Measurements from ENCODE around the gene SRM.
"Not testable (repeated sequence)": the region's sequence is repeated elsewhere in the genome, so short reads cannot be mapped to it uniquely, and the experiment has no call there.

Gene SRM

GRCh38 chr1:11051781-11052511 lies 7.9 kb downstream of the SRM start:
- no peak overlapping the region for H3K4me3 ChIP-seq (replicated peaks; ENCODE audit: low read depth, low read length)
- DNase-seq (ENCODE audit: low read depth), result peak; percentile 17
- TF ChIP-seq, protein P1, sequence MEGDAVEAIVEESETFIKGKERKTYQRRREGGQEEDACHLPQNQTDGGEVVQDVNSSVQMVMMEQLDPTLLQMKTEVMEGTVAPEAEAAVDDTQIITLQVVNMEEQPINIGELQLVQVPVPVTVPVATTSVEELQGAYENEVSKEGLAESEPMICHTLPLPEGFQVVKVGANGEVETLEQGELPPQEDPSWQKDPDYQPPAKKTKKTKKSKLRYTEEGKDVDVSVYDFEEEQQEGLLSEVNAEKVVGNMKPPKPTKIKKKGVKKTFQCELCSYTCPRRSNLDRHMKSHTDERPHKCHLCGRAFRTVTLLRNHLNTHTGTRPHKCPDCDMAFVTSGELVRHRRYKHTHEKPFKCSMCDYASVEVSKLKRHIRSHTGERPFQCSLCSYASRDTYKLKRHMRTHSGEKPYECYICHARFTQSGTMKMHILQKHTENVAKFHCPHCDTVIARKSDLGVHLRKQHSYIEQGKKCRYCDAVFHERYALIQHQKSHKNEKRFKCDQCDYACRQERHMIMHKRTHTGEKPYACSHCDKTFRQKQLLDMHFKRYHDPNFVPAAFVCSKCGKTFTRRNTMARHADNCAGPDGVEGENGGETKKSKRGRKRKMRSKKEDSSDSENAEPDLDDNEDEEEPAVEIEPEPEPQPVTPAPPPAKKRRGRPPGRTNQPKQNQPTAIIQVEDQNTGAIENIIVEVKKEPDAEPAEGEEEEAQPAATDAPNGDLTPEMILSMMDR (IDR thresholded peaks at IDR 0.05; ENCODE audit: low read length, missing control alignments), result no peak

GRCh38 chr1:11051121-11051520 lies 8.7 kb downstream of the SRM start:
- not testable (repeated sequence) for DNase-seq (ENCODE audit: low read depth); H3K4me3 ChIP-seq (replicated peaks; ENCODE audit: low read depth, low read length)

GRCh38 chr1:11046625-11047365 lies 13.0 kb downstream of the SRM start, which contains the start of gene MASP2:
Gene MASP2 (minus strand): TSS chr1:11047239. CDS start chr1:11047207, 32 bp downstream.
- TF ChIP-seq, protein P1 (IDR thresholded peaks at IDR 0.05; ENCODE audit: low read length, missing control alignments), result no peak
- no peak within 1 kb of the TSS for H3K4me3 ChIP-seq (replicated peaks; ENCODE audit: low read depth, low read length)

DNA sequence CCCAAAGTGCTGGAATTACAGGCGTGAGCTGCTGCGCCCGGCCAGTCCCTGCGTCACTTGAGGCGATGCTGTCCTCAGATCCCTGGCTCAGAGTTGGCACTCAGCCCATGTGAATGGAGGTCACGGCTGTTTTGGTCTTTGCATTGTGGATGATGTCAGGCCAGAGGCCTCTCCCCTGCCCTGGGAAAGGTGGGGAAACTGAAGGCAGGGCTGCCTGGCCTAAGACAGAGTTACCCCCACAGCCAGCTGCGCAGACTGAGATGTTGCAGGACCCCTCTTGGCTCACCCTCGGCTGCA lies 13.6 kb downstream of the SRM start:
- no peak for DNase-seq (ENCODE audit: low read depth)
- TF ChIP-seq, protein P1 (IDR thresholded peaks at IDR 0.05; ENCODE audit: low read length, missing control alignments), result no peak
- no peak overlapping the region for H3K4me3 ChIP-seq (replicated peaks; ENCODE audit: low read depth, low read length)

More at GRCh38 chr1:11046625-11047365, 13.0 kb downstream of the SRM start, which contains the start of gene MASP2:
- DNase-seq (ENCODE audit: low read depth), result no peak

- TF ChIP-seq, protein P1 (IDR thresholded peaks at IDR 0.05; ENCODE audit: low read length, missing control alignments), result no peak
- no peak for DNase-seq (ENCODE audit: low read depth)
- H3K4me3 ChIP-seq (replicated peaks; ENCODE audit: low read depth, low read length), result no peak overlapping the region
Observed at GRCh38 chr1:11045428-11046269, 14.2 kb downstream of the SRM start.

DNA sequence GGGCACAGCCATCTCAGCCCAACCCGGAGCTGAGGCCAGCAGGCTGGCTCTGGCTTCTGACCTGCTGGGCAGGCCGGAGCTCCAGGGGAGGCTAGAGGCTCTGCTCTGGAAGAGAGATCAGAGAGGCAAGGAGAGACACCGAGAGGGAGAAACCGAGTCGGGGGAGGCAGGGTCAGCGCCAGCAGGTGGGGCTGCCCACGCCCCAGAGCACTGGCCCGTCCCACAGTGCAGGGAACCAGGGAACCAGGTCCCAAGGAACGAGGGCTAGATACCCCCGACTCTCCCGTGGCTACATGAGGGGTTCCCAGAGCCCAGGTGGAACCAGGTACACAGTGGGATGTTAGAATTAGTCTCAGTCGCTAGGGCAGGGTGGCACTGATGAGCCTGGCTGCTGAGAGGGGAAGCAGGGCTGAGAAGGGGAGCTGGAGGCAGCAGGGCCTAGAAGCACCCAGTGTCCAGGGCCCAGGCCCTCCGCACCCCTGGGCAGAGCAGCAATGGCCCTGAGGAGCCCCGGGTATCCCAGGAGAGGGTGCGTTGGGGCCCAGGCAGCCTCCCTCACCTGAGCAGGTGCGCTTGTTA lies 14.9 kb downstream of the SRM start:
- no peak overlapping the region for H3K4me3 ChIP-seq (replicated peaks; ENCODE audit: low read depth, low read length)
- TF ChIP-seq, protein P1 (IDR thresholded peaks at IDR 0.05; ENCODE audit: low read length, missing control alignments), result no peak
- no peak for DNase-seq (ENCODE audit: low read depth)
